ENCODE data around the gene STX16.

STX16 gene

DNA sequence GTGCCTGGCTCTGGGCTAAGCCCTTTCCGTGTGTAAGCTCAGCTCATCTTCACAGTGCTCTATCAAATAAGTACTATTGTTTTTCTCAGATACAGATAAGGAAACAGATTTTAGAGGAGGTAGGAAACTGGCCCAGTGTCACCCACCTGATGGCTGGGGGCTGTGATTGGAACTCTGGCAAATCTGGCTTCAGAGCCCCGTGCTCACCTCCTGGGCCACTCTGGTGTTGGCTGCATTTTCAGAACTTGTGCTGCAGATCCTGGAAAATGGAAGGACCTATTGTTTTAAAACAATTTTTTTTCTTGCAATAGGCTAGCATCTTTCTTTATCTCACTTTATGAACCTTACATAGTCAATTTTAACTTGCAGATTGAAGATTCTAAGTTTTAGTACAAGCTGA lies 5.7 kb downstream of the STX16 start:
- no peak for DNase-seq

DNA sequence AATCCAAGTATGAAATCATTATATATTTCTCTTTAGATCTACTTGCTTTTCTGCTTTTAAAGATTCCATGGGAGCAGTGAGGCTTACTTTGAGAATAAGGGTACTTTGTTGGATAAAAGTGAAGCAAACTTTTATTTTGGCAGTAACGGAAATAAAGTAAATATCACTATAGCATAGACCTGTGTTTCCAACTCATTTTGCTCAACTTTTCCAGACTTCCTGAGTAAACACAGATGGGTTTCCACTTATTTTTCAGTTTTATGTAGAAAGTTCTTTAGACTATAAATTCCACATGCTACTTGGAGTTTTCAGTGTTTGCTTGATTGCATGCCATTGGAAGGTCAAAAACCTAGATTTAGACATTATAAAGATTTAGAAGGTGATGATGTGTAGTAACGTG lies 6.2 kb downstream of the STX16 start:
- no peak for DNase-seq

DNA sequence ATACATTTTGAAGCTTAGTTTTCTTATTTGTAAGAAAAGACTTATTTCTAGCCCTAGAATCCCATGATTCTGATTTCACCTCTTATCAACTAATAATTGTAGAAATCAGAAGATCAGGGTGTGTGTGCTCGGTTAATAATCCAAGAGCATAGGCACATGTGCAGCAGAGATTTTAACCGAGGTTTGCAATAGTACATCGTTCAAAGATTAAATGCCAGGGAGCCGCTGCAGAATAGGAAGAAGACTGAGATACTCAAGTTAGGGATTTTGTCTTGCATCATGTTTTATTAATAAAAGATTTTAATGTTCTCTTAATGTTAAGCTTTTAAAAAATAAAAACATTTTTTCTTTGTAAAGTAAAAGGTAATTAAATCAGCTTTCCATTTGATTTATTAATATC lies 6.9 kb downstream of the STX16 start:
- DNase-seq: no peak

DNA sequence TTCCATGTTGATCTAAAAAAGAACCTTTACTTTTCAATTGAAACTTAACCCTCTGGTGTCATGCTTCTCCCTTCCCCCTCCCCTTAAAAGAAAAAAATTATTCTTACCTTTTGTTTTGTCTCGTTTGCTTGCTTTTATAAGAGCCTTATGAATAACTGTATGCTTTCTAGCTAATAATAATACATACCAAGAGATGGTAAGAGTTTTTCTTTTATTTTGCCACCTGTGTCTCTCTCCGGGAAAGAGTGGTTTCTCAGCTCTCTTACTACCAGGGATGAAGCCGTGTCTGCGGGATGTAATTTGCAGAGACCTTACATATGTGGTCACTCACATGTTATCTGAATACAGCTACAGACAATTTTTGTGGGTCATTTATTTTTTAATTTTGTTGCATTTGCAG lies 7.7 kb downstream of the STX16 start:
- DNase-seq: no peak

DNA sequence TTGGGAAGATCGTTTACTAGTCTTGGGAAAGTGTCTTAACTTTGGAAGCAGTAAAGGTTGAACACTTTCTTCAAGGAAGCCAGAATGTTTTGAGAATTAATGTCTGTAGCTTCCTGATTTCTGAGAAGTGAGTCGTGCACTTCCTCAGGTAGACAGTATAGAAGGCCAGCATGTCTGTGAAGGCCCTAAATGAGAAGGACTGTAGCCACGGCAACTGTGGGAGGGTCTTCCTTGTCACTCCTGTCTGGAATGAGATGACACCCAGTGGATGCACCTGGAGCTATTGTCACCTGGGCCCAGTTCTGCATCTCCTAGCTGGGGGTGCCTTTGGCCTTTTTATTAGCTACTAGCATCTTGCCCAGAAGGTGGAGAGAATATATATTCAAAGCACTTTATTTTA lies 8.8 kb downstream of the STX16 start:
- DNase-seq: no peak

DNA sequence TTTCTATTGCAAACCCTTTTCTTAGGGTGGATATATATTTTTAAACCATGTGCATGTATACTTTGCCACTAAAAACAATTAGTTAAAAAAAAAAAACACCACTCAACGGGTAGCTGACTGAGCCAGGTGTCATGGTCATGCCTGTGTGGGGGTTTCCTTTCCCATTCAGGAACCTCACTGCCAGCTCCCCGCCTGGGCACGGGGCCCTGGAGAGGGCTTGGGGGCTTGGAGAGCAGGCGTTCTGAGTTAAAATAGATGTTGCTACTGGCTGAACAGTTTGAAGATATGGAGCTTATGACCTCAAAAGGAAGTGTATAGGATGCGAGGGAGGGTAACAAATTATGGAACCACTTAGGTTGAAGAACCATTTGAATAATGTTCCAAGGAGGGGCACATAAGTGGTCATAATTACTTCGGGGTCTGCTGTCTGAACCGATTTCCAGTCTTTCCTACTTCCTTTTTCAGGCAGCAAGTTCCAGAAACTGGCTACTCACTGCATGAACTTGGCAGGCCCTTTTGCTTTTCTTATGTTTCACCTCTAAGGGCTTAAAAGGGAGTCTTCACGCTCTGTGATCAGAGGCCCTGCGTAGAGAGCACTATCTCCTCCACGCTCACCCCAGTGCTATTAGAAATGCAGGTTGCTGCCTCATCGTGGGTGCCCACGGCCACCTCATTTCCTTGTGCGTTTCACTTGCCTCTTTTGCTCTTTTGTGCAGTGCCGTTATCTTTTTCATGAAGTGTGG lies 9.9 kb downstream of the STX16 start:
- DNase-seq: peak in 2 of 4 experiments; percentile 22 to 31

DNA sequence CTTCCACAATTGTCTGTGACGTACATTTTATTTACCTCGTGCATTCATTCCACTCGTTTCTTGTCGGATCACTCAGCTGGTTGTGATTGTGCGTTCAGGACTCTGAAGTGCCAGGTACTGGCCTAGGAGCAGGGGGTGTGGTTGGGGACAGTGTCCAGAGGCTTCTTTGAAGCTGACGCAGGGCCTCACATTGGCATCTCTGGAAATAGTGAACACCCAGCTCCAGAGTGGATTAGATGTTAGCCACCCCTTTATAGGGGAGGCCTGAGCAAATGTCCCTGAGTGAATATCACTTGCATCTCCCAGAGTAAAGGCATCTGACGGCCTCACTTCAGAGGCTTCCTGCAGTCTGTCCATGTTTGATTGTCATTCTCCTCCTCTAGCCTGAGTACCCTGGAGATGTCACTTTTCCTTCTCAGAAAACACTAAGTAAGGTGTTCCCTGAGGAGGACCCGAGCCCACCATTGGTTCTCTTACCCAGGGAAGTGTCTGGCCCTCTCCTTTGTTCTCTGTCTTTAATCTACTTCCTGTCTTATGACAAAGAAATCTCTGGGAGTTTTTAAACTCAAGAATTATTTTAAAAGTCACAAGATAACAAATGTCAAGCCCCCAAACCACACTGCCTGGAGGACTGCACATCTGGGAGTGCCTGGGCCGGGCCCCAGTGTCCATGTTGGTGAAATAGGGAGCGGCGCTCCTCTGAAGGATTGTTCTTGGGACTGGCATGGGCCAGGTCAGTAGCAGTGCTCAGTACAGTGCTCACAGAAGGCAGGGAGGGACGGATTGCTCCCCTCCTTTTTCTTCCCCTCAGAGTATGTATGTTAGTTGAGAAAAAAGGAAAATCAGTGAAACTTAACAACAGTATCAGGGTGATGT lies 10.8 kb downstream of the STX16 start:
- no peak for DNase-seq

DNA sequence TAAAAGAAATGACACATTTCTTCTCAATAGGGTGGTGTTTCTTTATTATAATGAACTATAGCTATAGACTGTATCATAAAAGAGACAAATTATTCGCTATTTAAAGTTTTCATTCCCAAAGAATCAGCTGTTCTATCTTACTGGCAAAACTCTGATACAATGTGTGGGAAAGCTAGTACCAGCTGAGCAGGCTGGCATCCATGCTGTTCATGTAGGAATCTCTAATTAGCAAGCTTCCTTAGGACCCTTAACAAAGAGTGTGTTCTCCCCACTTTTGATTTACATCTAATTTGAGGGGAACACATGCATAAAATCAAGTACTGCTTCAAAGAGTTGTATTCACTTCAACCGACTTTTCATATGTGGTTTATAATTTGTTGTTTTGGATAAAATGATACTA lies 13.2 kb downstream of the STX16 start:
- no peak for DNase-seq

DNA sequence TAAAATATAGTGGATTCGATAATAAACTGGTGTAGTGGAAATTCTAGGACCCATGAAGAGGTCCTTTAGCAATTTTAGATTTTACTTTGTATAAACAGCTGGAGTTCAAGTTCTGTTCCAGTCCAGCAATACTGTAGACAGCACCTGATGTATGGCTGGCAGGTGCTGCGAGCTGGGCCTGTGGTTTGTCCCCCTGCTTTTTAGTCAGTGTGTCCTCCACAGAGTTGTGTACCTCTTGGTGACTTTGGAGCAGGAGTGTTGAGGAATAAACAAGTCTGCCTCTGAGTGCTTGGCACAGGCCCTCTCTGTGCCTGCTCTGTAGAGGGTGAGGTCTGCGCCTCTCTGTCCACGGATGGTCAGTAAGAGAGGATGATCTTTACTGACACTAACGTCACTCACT lies 13.8 kb downstream of the STX16 start:
- DNase-seq: no peak

DNA sequence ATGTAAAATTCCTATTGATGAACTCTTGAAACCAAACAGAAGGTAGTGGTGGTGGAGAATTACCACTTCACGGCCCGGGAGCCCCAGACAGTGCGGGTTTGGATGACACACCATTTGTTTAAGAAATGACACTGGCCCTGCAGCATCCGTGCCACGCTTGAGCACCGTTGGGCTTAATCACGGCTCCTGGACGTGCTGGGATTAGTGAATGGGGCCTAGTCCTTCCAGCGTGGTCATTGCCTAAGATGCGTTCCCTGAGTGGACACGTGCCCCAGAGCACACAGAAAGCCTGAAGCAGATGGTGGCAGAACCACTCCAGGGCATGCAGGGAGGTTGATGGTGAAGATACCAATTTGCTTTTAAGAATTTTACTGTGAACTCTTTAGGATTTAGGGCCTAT lies 14.5 kb downstream of the STX16 start:
- no peak for DNase-seq

DNA sequence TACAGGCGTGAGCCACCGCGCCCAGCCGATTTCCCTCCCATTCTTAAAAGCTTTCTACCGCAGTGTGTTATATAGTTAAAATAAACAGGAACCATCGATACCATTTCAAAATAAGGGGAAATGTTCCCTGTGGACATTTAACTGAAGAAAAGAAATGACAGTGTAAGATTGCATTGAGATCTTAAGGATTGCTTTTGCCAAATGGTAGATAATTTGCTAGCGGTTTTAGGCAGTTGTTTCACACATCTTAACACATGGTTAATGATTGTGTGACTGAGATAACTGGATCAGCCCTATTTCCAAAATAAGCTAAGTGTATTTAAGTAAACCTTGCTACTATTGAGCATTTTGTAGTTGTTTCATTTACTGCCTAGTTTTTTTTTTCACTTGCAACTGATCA lies 15.6 kb downstream of the STX16 start:
- no peak for DNase-seq

DNA sequence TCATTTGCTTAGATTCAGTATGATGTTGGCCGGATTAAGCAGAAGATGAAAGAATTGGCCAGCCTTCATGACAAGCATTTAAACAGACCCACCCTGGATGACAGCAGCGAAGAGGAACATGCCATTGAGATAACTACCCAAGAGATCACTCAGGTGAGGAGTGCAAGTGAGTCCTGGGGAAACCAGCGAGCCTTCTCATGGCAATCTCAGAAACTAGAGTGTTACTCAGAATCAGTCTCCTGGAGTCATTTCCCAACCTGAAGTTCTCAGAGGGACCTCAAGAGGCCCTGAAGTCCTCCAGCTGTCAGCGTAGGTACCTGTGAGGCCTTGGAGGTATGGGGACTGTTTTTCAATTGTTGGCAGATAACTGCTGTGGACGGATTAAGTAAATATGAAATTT lies 16.9 kb downstream of the STX16 start:
- DNase-seq: no peak

DNA sequence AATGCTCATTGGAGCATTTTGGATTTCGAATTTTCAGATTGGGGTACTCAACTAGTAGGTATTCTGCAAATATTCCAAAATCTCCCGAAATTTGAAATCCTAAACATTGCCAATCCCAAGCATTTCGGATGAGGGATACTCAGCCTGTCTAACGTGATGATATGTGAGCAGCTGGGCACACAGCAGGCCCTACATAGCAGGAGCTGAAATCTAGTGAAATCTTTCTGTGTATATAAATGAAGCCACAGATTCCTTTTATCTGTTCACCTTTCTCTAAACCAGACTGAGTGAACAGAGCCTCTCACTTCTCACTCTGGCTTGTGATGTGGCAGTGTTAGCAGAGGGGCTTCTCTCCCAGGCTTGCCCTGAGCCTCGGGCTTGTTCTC lies 17.8 kb downstream of the STX16 start:
- no peak for DNase-seq

DNA sequence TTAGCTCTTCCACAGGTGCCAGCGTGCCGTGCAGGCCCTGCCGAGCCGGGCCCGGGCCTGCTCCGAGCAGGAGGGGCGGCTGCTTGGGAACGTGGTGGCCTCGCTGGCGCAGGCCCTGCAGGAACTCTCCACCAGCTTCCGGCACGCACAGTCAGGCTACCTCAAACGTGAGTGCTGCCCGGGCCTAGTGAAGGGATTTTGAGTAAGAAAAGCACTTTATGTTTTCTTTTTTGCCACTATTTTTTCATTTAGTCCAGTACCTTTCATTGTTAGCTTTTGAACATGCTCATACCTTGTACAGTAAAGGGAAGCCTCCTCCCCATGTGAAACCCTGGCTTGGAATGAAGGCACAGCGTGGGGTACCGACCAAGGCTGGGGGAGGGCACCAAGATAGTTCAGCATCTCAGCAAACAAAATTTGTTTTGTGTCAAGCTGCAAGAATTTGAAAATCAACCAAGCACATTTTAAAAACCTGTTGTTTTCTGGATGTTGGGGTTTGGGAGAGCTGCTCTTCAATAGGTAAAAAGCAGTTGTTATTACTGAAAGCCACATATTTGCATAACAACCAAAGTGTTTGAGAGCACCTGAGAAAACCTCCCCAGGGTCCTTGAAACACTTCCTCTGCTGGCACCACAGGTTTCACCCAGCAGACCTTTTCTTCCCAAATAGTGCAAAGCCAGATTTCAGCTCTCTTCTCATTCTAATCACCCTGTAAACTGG lies 18.4 kb downstream of the STX16 start:
- no peak for DNase-seq

DNA sequence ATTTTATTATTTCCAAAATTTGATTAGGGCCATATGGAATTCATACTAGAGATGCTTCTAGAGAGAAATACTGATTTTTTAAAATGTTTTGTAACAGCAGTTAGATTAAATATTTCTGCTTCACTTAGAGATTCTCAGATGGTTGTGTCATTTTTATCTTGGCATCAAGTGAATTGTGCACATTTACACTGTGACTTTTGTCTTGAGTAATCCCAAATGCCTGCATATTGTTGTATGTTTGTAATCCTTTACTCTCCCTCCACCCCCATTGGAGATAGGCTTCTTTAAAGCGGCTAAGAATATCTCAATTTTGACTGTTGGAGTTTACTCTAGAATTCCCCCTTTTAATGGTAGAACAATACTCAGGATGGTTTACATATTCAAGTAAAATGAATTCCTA lies 19.0 kb downstream of the STX16 start:
- DNase-seq: no peak

DNA sequence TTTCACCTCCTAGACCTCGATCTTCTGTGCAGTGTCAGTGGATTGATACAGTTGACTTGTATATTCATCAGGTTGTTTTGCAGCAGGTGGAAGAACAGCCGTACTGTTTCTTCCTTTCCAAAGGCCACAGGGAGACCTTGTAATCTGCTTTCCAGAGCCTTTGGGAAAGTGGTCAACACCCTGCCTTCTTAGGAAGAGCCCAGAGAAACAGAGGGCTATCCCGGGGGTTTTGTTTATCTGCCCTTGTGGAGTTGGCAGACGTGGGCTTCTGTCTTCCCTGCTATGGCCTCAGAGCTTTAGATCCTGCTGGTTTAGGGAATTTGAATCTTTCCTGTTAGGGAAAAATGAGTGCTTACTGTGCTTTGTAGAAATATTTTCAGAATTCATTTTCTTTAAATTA lies 19.6 kb downstream of the STX16 start:
- DNase-seq: no peak

DNA sequence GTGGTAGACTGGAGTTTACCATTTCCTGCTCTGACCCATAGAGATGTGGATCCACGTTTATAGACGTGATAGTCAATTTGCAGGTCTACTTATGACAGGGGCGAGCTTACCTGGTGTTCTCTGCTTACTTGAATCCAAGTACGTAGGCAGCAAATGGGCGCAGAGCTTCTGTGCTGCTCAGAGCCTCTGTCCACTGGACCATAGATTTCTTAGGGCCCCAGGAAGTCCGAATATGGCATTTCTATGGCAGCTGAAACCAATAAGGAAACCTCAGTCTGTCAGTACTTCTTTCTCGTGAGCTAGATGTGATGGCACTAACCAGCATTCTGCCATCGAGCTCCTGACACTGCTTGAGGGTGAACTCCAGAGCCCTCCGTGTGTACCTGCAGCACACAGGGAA lies 22.0 kb downstream of the STX16 start:
- no peak for DNase-seq

DNA sequence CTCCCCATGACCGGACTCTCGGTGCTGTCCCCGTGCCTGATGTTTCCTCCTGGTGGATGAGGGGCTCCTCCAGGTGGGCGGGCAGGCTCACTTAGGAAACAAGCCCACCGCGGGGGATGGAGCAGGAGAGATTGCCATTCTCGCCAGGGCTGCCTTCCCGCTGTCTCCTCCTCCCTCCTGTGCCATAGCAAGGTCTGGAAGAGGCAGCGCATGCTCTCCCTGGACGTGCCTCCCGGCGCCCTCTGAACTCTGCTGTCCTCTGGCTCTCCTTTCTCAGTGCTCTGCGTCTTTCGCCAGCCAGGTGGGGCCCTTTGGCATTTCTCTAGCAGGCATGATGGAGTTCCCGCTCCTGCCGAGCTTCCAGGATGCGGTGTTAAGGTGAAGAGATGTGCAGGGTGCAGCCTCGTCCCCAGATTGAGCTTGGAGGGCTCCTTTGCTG lies 24.1 kb downstream of the STX16 start:
- no peak for DNase-seq

DNA sequence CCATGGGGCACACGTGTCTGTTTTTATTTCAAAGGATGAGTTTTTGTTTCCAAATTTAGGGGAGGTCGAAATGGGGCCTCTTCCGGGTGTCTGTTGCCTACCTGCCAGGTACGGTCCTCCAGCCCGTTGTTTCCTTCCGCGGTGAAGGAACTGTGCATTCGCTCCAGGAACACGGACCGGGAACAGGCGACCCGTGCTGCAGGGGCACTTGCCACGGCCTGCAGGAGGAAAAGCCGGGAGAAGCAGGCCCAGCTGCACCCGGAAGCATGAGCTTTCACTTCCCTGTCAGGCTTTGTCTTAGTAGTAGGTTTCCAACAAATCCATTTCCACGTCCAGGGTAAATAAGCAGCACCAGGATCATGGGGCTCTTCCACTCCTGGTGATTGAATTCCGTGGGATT lies 24.6 kb downstream of the STX16 start:
- DNase-seq: no peak

DNA sequence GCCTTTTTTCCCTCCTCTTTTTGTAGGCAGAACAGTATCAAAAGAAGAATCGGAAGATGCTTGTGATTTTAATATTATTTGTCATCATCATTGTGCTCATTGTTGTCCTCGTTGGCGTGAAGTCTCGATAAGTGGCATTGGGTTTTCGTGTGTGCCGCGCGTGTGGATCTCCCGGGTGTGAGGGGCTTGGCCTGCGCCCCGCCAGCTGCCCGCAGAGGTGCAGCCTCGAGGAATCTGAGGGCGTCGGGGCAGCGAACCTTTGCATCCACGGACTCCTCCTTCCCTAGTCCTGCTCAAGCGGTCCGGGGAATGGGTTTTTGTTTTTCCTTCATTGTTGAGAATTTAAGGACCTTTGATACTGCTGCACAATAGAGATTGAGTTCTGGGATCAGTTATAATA lies 25.1 kb downstream of the STX16 start:
- no peak for DNase-seq

DNA sequence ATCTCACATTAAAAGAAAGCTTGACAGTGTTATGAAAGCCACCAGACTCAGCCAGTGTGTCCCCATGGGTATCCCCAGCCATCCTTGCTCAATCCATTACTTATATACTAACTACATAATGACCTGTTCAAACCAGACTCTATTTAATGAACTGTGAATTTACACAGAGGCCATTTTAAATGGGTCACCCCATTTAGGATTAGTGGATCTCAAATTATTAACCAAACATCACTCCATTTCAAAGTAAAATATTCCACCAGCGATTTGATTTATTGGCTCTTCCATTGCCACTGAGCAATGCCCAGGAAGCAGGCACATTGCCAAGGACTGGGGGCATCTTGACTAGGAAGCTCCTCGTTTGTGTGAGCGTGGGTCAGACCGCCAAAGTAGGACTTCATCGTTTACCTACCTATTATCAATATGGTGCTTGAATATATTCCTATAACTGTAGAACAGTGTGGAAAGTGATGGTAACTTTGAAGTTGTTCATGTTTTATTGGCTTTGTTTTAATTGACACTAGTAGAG lies 26.1 kb downstream of the STX16 start:
- no peak for DNase-seq

DNA sequence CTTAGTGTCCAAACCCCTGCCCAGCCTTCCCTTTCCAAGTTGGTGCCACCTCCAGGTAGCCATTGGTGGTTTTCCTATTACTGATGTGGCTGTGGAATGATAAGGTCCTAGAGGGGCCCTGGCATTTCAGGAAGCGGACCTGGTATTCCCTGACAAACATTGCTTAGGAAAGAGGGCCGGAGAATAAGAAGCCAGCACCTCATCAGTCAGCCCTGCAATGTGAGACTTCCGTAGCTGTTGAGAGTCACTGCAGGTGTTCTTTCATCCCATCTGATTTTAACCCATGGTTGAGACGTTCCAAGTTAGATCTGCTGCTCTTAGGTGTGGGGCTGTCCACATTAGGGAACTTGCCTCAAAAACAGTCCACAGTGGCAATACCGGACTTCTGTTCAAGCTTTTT lies 26.7 kb downstream of the STX16 start:
- DNase-seq: no peak

DNA sequence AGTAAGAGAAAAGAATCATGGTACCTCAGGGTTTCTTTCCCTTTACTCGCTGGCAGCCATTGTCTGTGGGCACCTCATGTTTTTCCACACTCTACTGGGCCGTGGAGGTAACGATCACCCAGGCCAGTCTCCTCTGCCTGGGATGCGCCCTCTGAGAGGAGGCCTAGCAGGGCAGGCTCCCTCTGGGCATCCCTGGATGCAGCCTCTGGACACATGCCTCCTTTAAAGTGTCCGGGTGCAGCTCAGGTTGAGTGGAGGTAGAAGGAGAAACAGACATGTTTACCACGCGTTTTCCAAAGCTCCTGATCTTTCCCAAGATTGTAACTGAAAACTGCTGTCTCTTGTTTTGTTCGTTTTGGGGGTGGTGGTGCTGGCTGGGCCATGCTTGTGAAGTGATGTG lies 27.7 kb downstream of the STX16 start:
- no peak for DNase-seq
